WTC11 (cell line): Measurements from ENCODE around the gene PTPN1. TPM values are rescaled to one million over a fixed set of nuclear protein-coding genes. Genes with fewer than 3 reads are reported as not detected.

Source experiments
- ATAC-seq: fragments of 200-7000 bp; cut with Tn5 transposase; 2 replicates; pipeline ENCODE4 v1.10.0; 2021; ENCODE audit warnings: mild to moderate bottlenecking, moderate library complexity
- CTCF ChIA-PET: fragments of 300-600 bp; sonication (Branson Sonifier 250); formaldehyde crosslinking; loops from one replicate; lab custom pipeline; 2021; ENCODE audit warnings: antibody characterized with exemption; lab: Charles Lee
- POLR2A ChIA-PET: fragments of 350-600 bp; sonication (Branson Sonifier 250); formaldehyde crosslinking; loops from one replicate; lab custom pipeline; 2021; ENCODE audit warnings: antibody characterized with exemption; lab: Charles Lee
- DNase-seq: peaks from one replicate; pipeline ENCODE4 v3.0.0; 2021; ENCODE audit warnings: low spot score
- H3K27ac Mint-ChIP-seq: 2 replicates; pipeline ENCODE4 v1.8.0; 2021; ENCODE audit warnings: mixed read lengths
- H3K27me3 Mint-ChIP-seq: 2 replicates; pipeline ENCODE4 v1.8.0; 2021; ENCODE audit warnings: low read depth, mild to moderate bottlenecking, moderate library complexity, mixed read lengths
- H3K36me3 Mint-ChIP-seq: 2 replicates; pipeline ENCODE4 v1.8.0; 2021; ENCODE audit warnings: mixed read lengths
- H3K4me1 Mint-ChIP-seq: 2 replicates; pipeline ENCODE4 v1.8.0; 2022; ENCODE audit warnings: mixed read lengths
- H3K4me3 Mint-ChIP-seq: 2 replicates; pipeline ENCODE4 v1.8.0; 2021; ENCODE audit warnings: mild to moderate bottlenecking, moderate library complexity, mixed read lengths
- H3K9me3 Mint-ChIP-seq: 2 replicates; pipeline ENCODE4 v1.8.0; 2021; ENCODE audit warnings: mixed read lengths
- ESRRA ChIP-seq: sonication (generic); formaldehyde crosslinking; IDR thresholded peaks from 2 replicates; pipeline ENCODE4 v1.8.1; 2022; ENCODE audit warnings: mild to moderate bottlenecking, missing genetic modification reagents, borderline replicate concordance
- GABPB1 ChIP-seq: sonication (generic); formaldehyde crosslinking; IDR thresholded peaks from 2 replicates; pipeline ENCODE4 v1.8.1; 2023; ENCODE audit warnings: mild to moderate bottlenecking, missing genetic modification reagents
- GRHL2 ChIP-seq: fragments of 250-450 bp; sonication (Bioruptor Pico); IDR thresholded peaks from 2 replicates; pipeline ENCODE4 v1.8.0; 2022; ENCODE audit warnings: mild to moderate bottlenecking, moderate library complexity; ENCODE audit not compliant: insufficient replicate concordance, severe bottlenecking
- HMGA2 ChIP-seq: fragments of 250-450 bp; sonication (Bioruptor Pico); IDR thresholded peaks from 2 replicates; pipeline ENCODE4 v1.4.0; 2021; ENCODE audit warnings: mild to moderate bottlenecking, moderate library complexity
- KAT7 ChIP-seq: sonication (generic); formaldehyde crosslinking; IDR thresholded peaks from 2 replicates; pipeline ENCODE4 v1.8.1; 2023; ENCODE audit warnings: missing genetic modification reagents, mild to moderate bottlenecking, borderline replicate concordance
- PRRX2 ChIP-seq: fragments of 250-450 bp; sonication (Bioruptor Pico); IDR thresholded peaks from 2 replicates; pipeline ENCODE4 v1.8.0; 2021; ENCODE audit warnings: mild to moderate bottlenecking
- RELA ChIP-seq: sonication (generic); formaldehyde crosslinking; IDR thresholded peaks from 2 replicates; pipeline ENCODE4 v1.8.1; 2022; ENCODE audit warnings: missing genetic modification reagents, mild to moderate bottlenecking, borderline replicate concordance
- SMAD3 ChIP-seq: sonication (generic); formaldehyde crosslinking; IDR thresholded peaks from 2 replicates; pipeline ENCODE4 v1.8.0; 2022; ENCODE audit warnings: missing genetic modification reagents, mild to moderate bottlenecking, borderline replicate concordance
- SOX15 ChIP-seq: fragments of 250-450 bp; sonication (Bioruptor Pico); IDR thresholded peaks from 2 replicates; pipeline ENCODE4 v1.9.0; 2021; ENCODE audit warnings: mild to moderate bottlenecking
- TCF7 ChIP-seq: sonication (generic); formaldehyde crosslinking; IDR thresholded peaks from 2 replicates; pipeline ENCODE4 v1.8.0; 2022; ENCODE audit warnings: mild to moderate bottlenecking, low read depth, missing genetic modification reagents, moderate library complexity
- TP53 ChIP-seq: sonication (generic); formaldehyde crosslinking; IDR thresholded peaks from 2 replicates; pipeline ENCODE4 v1.8.1; 2023; ENCODE audit warnings: mild to moderate bottlenecking, missing genetic modification reagents
- ZNF232 ChIP-seq: sonication (generic); formaldehyde crosslinking; IDR thresholded peaks from 2 replicates; pipeline ENCODE4 v1.8.0; 2022; ENCODE audit warnings: mild to moderate bottlenecking, missing genetic modification reagents
- ZNF396 ChIP-seq: fragments of 250-450 bp; sonication (Bioruptor Pico); IDR thresholded peaks from 2 replicates; pipeline ENCODE4 v1.8.0; 2021; ENCODE audit warnings: mild to moderate bottlenecking, moderate library complexity, borderline replicate concordance
- ZNF416 ChIP-seq: fragments of 250-450 bp; sonication (Bioruptor Pico); IDR thresholded peaks from 2 replicates; pipeline ENCODE4 v1.9.0; 2021; ENCODE audit warnings: mild to moderate bottlenecking, inconsistent platforms
- total RNA-seq: library from RNA; stranded (reverse); gene quantifications from 3 replicates; pipeline ENCODE4 v1.2.3, GENCODE V29; 2021
- TF ChIP-seq, protein P1 (sequence below): sonication (generic); formaldehyde crosslinking; IDR thresholded peaks from 2 replicates; pipeline ENCODE4 v1.8.1; 2023; ENCODE audit warnings: mild to moderate bottlenecking, missing genetic modification reagents
- TF ChIP-seq, protein P2 (sequence below): sonication (generic); formaldehyde crosslinking; IDR thresholded peaks from 2 replicates; pipeline ENCODE4 v1.8.1; 2023; ENCODE audit warnings: mild to moderate bottlenecking, missing genetic modification reagents, moderate library complexity
- TF ChIP-seq, protein P3 (sequence below): sonication (generic); formaldehyde crosslinking; IDR thresholded peaks from 2 replicates; pipeline ENCODE4 v1.8.1; 2022; ENCODE audit warnings: missing genetic modification reagents, borderline replicate concordance
- TF ChIP-seq, protein P4 (sequence below): fragments of 250-450 bp; sonication (Bioruptor Pico); IDR thresholded peaks from 2 replicates; pipeline ENCODE4 v1.9.0; 2021; ENCODE audit warnings: mild to moderate bottlenecking, borderline replicate concordance
- TF ChIP-seq, protein P5 (sequence below): fragments of 250-450 bp; sonication (Bioruptor Pico); IDR thresholded peaks from 2 replicates; pipeline ENCODE4 v1.9.0; 2021; ENCODE audit warnings: mild to moderate bottlenecking
- TF ChIP-seq, protein P6 (sequence below): fragments of 250-450 bp; sonication (Bioruptor Pico); IDR thresholded peaks from 2 replicates; pipeline ENCODE4 v1.9.0; 2021; ENCODE audit warnings: moderate library complexity, mild to moderate bottlenecking, inconsistent platforms, borderline replicate concordance

The PTPN1 gene
- total RNA-seq, 1 experiment from 2014 or later, result 29.4 TPM

DNA sequence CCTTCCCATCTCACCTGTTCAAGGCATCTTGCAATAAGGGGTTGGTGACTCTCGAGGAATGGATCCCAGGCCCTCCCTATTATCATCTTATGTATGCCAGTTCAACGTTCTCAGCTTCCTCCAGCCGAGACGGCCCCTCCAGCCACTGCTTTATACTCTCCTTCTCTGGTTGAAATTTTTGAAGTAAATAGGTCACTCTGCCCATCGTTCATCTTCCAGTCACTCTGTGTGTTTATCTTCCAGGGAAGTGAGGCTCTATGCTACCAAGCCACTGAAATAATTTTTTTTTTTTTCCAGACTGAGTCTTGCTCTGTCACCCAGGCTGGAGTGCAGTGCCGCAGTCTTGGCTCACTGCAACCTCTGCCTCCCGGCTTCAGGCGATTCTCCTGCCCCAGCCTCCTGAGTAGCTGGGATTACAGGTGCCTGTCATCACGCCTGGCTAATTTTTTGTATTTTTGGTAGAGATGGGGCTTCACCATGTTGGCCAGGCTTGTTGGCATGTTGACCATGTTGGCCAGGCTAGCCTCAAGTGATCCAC lies 17.0 kb downstream of the PTPN1 start:
- no peak for TF ChIP-seq RELA
- TF ChIP-seq, all 79 proteins: peak for 0
- H3K27ac Mint-ChIP-seq, result no peak overlapping the region
- no peaks in the 10 kb centered on the region for H3K36me3 Mint-ChIP-seq
- no peak for ATAC-seq
- no peaks in the 10 kb centered on the region for H3K27me3 Mint-ChIP-seq
- ChIA-PET POLR2A (no interaction called here), CTCF (interaction anchor here (0.9 to 1.9 kb wide), 4 partner anchors 21 to 266 kb away, joined by 5 to 6 read pairs (median 6); no protein-coding TSS in a partner anchor)
- no peak for DNase-seq
- no peak overlapping the region for H3K4me3 Mint-ChIP-seq
- no peaks in the 10 kb centered on the region for H3K9me3 Mint-ChIP-seq
- H3K4me1 Mint-ChIP-seq, result peaks cover 13% of the 10 kb centered on the region

DNA sequence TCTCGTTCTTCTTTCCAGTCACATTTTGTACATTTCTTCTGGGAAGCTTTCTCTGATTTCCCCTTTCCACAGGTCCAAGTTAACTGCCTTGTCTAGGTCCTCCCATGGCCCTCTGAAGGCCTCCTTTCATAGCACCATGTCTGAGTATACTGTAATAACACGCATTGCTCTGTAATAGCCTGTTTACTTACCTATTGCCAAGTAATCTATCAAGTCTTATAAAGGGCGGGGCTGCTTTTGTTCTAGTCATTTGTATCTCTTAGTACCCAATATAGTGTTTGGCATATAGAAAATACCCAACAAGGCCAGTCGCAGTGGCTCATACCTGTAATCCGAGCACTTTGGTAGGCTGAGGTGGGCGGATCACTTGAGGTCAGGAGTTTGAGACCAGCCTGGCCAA lies 17.9 kb downstream of the PTPN1 start:
- ATAC-seq (no peak), DNase-seq (no peak)
- H3K27me3 Mint-ChIP-seq, result no peaks in the 10 kb centered on the region
- POLR2A ChIA-PET, result no interaction called here
- no peak overlapping the region for H3K27ac Mint-ChIP-seq
- H3K36me3 Mint-ChIP-seq, result no peaks in the 10 kb centered on the region
- CTCF ChIA-PET, result no interaction called here
- no peak for TF ChIP-seq ZNF416 (CRISPR knock-in tag)
- no peak for TF ChIP-seq KAT7 (CRISPR knock-in tag)
- TF ChIP-seq TP53 (CRISPR knock-in tag), result no peak
- TF ChIP-seq GRHL2 (CRISPR knock-in tag), result no peak
- TF ChIP-seq ZNF232 (CRISPR knock-in tag), result no peak
- TF ChIP-seq, protein P1, sequence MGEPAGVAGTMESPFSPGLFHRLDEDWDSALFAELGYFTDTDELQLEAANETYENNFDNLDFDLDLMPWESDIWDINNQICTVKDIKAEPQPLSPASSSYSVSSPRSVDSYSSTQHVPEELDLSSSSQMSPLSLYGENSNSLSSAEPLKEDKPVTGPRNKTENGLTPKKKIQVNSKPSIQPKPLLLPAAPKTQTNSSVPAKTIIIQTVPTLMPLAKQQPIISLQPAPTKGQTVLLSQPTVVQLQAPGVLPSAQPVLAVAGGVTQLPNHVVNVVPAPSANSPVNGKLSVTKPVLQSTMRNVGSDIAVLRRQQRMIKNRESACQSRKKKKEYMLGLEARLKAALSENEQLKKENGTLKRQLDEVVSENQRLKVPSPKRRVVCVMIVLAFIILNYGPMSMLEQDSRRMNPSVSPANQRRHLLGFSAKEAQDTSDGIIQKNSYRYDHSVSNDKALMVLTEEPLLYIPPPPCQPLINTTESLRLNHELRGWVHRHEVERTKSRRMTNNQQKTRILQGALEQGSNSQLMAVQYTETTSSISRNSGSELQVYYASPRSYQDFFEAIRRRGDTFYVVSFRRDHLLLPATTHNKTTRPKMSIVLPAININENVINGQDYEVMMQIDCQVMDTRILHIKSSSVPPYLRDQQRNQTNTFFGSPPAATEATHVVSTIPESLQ, result no peak
- TF ChIP-seq, protein P2, sequence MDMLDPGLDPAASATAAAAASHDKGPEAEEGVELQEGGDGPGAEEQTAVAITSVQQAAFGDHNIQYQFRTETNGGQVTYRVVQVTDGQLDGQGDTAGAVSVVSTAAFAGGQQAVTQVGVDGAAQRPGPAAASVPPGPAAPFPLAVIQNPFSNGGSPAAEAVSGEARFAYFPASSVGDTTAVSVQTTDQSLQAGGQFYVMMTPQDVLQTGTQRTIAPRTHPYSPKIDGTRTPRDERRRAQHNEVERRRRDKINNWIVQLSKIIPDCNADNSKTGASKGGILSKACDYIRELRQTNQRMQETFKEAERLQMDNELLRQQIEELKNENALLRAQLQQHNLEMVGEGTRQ, result no peak
- no peak for TF ChIP-seq GABPB1
- TF ChIP-seq, protein P3, sequence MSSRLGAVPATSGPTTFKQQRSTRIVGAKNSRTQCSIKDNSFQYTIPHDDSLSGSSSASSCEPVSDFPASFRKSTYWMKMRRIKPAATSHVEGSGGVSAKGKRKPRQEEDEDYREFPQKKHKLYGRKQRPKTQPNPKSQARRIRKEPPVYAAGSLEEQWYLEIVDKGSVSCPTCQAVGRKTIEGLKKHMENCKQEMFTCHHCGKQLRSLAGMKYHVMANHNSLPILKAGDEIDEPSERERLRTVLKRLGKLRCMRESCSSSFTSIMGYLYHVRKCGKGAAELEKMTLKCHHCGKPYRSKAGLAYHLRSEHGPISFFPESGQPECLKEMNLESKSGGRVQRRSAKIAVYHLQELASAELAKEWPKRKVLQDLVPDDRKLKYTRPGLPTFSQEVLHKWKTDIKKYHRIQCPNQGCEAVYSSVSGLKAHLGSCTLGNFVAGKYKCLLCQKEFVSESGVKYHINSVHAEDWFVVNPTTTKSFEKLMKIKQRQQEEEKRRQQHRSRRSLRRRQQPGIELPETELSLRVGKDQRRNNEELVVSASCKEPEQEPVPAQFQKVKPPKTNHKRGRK (CRISPR knock-in tag), result no peak
- TF ChIP-seq, protein P4, sequence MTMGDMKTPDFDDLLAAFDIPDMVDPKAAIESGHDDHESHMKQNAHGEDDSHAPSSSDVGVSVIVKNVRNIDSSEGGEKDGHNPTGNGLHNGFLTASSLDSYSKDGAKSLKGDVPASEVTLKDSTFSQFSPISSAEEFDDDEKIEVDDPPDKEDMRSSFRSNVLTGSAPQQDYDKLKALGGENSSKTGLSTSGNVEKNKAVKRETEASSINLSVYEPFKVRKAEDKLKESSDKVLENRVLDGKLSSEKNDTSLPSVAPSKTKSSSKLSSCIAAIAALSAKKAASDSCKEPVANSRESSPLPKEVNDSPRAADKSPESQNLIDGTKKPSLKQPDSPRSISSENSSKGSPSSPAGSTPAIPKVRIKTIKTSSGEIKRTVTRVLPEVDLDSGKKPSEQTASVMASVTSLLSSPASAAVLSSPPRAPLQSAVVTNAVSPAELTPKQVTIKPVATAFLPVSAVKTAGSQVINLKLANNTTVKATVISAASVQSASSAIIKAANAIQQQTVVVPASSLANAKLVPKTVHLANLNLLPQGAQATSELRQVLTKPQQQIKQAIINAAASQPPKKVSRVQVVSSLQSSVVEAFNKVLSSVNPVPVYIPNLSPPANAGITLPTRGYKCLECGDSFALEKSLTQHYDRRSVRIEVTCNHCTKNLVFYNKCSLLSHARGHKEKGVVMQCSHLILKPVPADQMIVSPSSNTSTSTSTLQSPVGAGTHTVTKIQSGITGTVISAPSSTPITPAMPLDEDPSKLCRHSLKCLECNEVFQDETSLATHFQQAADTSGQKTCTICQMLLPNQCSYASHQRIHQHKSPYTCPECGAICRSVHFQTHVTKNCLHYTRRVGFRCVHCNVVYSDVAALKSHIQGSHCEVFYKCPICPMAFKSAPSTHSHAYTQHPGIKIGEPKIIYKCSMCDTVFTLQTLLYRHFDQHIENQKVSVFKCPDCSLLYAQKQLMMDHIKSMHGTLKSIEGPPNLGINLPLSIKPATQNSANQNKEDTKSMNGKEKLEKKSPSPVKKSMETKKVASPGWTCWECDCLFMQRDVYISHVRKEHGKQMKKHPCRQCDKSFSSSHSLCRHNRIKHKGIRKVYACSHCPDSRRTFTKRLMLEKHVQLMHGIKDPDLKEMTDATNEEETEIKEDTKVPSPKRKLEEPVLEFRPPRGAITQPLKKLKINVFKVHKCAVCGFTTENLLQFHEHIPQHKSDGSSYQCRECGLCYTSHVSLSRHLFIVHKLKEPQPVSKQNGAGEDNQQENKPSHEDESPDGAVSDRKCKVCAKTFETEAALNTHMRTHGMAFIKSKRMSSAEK (CRISPR knock-in tag), result no peak
- no peak for TF ChIP-seq PRRX2 (CRISPR knock-in tag)
- TF ChIP-seq SOX15 (CRISPR knock-in tag), result no peak
- TF ChIP-seq, protein P5, sequence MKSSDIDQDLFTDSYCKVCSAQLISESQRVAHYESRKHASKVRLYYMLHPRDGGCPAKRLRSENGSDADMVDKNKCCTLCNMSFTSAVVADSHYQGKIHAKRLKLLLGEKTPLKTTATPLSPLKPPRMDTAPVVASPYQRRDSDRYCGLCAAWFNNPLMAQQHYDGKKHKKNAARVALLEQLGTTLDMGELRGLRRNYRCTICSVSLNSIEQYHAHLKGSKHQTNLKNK (CRISPR knock-in tag), result no peak
- TF ChIP-seq, protein P6, sequence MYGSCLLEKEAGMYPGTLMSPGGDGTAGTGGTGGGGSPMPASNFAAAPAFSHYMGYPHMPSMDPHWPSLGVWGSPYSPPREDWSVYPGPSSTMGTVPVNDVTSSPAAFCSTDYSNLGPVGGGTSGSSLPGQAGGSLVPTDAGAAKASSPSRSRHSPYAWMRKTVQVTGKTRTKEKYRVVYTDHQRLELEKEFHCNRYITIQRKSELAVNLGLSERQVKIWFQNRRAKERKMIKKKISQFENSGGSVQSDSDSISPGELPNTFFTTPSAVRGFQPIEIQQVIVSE (CRISPR knock-in tag), result no peak
- no peak for TF ChIP-seq HMGA2 (CRISPR knock-in tag)
- TF ChIP-seq TCF7, result no peak
- no peak for TF ChIP-seq SMAD3 (CRISPR knock-in tag)
- TF ChIP-seq ZNF396, result no peak
- no peak for TF ChIP-seq ESRRA (CRISPR knock-in tag)
- peaks cover 9% of the 10 kb centered on the region for H3K4me1 Mint-ChIP-seq
- no peak overlapping the region for H3K4me3 Mint-ChIP-seq
- no peaks in the 10 kb centered on the region for H3K9me3 Mint-ChIP-seq
